ENCODE results near the gene CA4.

GRCh38 chr17:60173304-60173819, 23.6 kb downstream of the CA4 start:
- TF ChIP-seq, protein P1, sequence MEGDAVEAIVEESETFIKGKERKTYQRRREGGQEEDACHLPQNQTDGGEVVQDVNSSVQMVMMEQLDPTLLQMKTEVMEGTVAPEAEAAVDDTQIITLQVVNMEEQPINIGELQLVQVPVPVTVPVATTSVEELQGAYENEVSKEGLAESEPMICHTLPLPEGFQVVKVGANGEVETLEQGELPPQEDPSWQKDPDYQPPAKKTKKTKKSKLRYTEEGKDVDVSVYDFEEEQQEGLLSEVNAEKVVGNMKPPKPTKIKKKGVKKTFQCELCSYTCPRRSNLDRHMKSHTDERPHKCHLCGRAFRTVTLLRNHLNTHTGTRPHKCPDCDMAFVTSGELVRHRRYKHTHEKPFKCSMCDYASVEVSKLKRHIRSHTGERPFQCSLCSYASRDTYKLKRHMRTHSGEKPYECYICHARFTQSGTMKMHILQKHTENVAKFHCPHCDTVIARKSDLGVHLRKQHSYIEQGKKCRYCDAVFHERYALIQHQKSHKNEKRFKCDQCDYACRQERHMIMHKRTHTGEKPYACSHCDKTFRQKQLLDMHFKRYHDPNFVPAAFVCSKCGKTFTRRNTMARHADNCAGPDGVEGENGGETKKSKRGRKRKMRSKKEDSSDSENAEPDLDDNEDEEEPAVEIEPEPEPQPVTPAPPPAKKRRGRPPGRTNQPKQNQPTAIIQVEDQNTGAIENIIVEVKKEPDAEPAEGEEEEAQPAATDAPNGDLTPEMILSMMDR (IDR thresholded peaks at IDR 0.05; ENCODE audit: insufficient read depth, low read length, poor library complexity, severe bottlenecking), result no peak
- no peak for TF ChIP-seq EZH2phosphoT487 (conservative IDR thresholded peaks at IDR 0.05; ENCODE audit: low read length)

Data from SU-DHL-6 (cell line).